HG03064 (cell line): ENCODE data around the gene XAB2.

Experiments used
- ATAC-seq: cut with Tn5 transposase; IDR thresholded peaks from one replicate; pipeline ENCODE4 v1.9.1; 2021; ENCODE audit warnings: low read depth; ENCODE audit not compliant: unreplicated experiment

XAB2 gene

DNA sequence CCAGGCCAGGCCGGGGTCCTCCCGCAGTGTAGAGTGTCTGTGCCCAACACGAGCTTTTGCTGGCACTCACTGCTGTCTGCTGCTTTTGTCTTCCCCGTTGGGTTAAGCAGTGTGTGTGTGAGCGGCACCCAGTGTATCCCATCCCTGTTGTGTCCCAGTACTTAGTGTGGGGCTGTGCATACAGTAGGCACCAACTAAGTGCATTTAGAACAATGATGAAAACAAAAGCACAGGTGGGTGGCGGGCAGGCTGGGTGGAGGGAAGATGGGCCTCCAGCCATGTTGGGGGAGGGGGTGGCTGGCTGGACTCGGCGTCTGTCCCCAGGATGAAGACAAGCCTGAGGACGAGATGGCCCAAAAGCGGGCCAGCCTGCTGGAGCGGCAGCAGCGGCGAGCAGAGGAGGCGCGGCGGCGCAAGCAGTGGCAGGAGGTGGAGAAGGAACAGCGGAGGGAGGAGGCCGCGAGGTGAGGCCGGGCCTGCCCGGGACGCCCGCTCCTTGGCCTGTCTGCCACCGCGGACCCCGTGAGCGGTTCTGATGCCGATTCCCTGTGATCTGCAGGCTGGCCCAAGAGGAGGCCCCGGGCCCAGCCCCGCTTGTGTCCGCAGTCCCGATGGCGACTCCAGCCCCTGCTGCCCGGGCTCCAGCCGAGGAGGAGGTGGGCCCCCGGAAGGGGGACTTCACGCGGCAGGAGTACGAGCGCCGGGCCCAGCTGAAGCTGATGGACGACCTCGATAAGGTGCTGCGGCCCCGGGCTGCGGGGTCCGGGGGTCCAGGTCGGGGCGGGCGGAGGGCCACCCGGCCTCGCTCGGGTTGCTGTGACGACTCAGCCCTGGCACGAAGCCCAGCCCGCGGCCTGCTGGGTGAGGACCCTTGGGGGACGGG lies 14.2 kb downstream of the XAB2 start:
- no peak for ATAC-seq

DNA sequence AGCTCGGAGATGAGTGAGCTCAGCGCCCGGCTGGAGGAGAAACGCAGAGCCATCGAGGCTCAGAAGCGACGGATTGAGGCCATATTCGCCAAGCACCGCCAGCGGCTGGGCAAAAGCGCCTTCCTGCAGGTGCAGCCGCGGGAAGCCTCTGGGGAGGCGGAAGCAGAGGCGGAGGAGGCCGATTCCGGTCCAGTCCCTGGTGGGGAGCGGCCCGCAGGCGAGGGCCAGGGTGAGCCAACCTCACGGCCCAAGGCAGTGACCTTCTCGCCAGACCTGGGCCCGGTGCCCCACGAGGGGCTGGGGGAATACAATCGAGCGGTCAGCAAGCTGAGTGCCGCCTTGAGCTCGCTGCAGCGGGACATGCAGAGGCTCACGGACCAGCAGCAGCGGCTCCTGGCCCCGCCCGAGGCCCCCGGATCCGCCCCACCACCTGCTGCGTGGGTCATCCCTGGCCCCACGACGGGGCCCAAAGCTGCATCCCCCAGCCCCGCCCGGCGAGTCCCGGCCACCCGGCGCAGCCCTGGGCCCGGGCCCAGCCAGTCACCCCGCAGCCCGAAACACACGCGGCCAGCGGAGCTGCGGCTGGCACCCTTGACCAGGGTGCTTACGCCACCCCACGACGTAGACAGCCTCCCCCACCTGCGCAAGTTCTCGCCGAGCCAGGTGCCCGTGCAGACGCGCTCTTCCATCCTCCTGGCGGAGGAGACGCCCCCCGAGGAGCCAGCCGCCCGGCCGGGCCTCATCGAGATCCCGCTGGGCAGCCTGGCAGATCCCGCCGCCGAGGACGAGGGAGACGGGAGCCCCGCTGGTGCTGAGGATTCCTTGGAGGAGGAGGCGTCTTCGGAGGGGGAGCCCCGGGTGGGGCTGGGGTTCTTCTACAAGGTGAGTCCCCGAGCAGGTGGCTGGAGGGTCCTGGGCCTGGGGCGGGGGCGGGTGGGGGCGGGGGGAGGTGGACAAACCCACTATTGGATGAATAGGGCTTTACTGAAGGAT lies 16.8 kb downstream of the XAB2 start:
- no peak for ATAC-seq

DNA sequence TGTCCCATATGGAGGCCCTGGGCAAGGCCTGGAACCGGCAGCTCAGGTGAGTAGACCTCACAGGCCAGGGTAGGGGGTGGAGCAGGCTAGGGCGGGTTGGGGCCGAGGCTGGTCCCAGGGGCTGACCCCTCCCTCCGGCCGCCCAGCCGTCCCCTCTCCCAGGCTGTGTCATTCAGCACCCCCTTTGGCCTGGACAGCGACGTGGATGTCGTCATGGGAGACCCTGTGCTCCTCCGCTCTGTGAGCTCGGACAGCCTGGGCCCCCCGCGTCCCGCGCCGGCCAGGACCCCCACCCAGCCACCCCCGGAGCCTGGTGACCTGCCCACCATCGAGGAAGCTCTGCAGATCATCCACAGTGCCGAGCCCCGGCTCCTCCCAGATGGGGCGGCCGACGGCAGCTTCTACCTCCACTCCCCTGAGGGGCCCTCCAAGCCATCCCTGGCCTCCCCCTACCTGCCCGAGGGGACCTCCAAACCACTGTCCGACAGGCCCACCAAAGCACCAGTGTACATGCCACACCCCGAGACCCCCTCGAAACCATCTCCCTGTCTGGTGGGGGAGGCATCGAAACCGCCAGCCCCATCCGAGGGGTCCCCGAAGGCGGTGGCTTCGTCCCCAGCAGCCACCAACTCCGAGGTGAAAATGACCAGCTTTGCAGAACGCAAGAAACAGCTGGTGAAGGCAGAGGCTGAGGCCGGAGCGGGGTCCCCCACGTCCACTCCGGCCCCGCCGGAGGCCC lies 17.6 kb downstream of the XAB2 start:
- ATAC-seq: no peak

DNA sequence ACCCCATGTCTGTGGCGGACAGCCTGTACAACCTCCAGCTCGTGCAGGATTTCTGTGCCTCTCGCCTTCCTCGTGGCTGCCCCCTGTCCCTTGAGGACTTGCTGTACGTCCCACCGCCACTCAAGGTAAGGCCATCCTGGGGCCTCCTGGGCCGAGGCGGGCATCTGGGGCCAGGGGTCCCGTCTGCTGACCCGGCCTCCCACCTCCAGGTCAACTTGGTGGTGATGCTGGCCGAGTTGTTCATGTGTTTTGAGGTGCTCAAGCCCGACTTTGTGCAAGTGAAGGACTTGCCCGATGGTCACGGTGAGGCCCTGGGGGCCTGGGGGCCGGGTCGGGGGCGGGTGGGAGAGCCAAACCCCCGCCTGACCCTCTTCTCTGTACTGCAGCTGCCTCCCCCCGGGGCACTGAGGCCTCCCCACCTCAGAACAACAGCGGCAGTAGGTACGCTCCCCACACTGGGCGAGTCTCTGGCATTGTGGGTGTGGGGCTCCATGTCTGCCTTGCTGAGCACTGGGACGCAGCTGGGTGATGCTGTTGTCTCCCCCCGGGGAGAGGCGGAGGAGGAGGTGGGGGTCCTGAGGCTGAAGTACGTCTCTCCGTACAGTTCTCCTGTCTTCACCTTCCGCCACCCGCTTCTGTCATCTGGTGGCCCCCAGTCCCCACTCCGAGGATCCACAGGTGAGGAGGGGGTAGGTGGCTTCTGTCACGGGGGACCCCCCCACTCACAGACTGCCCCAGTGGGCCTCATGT lies 18.7 kb downstream of the XAB2 start:
- no peak for ATAC-seq

DNA sequence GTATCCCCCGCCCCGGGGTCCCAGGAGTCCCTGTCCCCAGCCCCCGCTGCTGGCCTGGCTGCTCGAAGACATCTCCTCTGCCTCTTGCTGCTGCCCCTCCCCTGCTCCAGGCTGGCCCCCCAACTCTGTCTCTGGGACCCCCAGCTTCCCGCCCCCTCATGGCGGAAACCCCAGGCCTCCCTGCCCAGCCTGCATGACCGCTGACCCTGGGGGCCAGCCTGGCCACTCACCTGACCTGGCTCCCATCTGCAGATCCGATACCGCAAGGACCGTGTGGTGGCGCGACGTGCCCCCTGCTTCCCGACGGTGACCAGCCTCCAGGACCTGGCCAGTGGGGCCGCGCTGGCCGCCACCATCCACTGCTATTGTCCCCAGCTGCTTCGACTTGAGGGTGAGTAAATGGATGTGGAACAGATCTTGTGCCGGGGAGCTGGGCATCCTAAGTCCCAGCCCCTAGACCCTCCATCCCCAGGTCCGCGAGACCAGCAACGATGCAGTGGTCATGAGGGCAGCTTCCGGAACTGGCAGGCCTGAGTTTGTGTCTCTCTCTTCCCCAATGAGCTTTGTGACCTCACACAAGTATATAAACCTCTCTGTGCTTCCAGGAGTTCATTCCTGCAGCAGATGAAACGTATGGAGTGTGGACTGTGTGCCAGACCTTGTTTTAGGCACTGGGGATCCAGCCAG lies 21.3 kb downstream of the XAB2 start:
- ATAC-seq: no peak

DNA sequence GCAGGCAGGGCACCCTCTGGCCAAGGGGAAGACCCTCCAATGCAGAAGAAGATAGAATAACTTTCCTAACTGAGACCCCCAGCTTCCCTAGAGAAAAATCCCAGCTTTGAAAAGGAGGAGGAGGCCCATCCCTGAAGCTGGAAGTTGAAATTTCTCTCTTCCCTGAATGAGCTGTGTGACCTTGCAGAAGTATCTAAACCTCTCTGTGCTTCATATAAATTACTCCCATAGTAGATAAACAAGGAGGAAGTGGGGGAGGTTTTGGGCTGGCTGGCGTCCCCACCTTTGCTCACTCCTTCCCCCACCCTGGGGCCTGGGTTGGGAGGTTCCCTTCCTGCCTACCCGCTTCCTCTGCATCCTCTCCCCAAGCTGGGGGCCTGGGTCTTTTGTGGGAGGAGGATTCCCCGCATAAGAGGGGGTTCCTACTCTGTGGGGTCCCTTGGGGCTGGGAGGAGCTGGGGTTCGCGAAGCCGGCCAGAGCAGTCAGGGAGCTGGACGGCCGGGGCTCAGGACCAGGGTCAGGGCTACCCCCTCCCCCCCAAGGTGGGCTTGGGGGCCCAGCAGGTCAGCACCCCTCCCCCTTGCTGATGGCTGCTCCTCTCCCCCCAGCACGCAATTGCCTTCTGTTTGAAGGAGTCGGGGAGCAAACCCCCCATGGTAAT lies 22.0 kb downstream of the XAB2 start:
- ATAC-seq: no peak

DNA sequence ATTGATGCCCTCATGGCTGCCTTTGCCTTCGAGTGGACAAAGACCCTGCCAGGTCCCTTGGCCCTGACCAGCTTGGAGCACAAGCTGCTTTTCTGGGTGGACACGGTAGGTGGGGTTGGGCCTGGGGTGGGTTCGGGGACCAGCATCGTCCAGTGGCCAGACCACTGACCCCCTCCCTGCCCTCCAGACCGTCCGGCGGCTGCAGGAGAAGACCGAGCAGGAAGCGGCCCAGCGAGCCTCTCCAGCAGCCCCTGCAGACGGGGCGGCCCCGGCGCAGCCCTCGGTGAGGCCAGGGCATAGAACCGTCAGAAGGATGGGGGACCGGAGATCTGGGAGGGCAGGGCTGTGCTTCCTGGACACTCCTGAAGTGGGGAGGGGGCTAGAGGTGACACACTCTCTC lies 23.1 kb downstream of the XAB2 start:
- no peak for ATAC-seq

DNA sequence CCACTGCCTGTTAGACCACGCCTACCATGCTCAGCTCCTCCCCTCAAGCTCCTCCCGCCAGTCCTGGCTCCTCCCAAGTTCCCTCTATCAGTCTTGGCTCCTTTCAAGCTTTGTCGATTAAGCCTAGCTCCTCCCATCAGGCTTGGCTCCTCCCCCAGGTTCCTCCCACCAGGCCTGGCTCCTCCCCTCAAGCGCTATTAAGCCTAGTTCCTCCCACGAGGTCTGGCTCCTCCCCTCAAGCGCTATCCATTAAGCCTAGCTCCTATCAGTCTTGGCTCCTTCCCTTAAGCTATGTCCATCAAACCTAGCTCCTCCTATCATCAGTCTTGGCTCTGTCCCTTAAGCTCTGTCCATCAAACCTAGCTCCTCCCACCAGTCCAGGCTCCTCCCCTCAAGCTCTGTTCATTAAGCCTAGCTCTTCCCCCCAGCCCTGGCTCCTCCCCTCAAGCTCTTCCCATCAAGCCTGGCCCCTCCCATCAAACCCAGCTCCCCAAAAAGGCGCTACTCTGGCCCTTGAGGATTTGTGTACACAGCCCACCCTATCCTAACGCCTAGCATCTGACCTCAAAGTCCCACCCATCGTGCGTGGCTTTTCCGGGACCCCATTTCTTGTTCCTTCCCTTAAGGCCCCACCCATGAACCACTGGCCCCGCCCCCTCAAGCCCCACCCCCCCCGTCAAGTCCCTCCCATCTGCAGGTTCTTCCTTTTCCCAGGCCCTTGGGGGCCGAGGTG lies 23.7 kb downstream of the XAB2 start:
- ATAC-seq: no peak

DNA sequence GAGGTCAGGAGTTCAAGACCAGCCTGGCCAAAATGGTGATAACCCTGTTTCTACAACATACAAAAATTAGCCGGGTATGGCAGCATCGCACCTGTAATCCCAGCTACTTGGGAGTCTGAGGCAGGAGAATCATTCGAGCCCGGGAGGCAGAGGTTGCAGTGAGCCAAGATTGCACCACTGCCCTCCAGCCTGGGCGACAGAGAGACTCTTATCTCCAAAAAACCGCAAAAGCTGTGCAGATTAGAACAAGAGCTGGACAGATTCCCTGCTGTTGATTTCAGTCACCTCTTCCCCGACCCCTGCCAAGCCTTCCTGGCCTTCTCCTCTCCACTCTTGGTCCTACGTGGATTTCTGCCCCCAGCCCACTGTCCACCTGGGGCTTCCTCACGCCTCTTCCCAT lies 25.4 kb downstream of the XAB2 start:
- no peak for ATAC-seq

DNA sequence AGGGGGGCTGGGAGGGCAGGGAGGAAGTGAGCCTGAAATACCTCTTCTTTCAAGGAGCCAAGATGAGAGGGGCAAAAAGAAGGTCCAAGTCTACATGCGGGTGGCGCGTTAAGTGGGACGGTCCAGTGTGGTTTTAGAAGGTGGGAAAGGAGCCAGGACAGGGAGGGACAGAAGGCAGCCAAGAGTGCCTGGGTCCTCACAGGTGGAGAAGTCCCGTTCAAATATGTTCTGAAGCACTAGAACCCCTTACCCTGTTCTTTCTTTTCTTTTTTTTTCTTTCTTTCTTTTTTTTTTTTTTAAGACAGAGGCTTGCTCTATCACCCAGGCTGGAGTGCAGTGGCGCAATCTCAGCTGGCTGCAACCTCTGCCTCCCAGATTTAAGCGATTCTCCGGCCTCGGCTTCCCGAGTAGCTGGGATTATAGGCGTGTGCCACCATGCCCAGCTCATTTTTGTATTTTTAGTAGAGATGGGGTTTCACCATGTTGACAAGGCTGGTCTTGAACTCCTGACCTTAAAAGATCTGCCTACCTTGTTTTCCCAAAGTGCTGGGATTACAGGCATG lies 26.3 kb downstream of the XAB2 start:
- no peak for ATAC-seq

DNA sequence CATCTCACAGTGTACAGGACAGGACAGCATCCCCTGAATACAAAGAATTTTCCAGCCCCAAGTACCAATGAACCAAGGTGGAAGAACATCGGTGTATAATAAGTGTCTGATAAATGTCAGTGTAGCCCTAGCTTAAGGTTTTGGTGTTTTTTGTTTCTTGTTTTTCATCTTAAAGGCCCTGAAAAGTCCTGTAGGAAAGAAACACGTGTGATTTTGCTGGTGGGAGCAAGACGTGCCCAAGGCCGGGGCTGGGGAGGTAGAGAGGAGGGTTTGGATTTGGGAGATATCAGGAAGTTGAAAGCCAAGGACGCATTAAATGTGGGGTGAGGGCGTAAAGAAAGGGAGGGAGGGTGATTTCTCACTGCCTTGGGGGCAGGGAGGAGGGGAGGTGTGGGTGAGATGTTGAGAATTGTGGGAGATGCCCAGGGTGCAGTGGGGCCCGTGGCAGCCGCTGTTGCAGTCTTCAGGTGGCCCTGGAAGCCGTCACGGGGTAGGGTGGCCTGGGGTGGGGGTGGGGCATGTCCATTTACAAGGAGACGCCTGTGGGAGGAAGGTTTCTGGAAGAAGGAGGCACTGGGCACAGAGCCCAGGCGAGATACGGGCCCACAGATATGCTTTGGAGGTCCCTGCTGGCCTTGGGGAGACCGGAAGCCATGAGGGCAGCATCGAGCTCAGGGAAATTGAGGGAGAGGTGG lies 27.0 kb downstream of the XAB2 start:
- no peak for ATAC-seq

DNA sequence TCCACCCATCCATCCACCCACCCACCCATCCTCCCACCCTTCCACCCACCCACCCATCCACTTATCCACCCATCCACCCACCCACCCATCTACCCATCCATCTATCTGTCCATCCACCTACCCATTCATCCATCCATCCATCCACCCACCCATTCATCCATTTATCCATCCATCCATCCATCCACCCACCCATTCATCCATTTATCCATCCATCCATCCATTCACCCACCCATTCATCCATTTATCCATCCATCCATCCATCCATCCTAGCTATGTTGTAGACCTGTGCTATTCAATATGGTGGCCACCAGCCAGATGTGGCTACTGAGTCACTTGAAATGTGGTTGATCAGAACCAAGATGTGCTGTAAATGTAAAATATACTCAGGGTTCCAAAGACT lies 28.6 kb downstream of the XAB2 start:
- no peak for ATAC-seq

DNA sequence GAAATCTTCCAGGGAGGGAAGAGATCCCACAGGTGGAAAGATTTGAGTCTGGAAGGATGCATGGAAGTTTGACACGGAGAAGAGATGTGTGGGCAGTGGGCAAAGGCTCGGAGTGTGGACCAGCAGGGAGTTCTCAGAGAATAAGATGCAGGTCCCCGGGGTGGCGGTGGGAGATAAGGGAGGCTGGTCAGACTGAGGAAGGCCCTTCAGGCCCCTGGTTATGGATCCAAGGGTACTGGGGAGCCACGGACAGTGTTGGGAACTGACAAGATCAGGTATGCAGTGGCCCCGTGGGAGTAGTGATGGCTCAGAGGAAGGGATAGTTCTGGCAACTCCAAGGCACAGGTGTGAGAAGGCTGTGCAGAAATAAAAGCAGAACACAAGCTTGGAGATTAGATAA lies 31.2 kb downstream of the XAB2 start:
- ATAC-seq: no peak

DNA sequence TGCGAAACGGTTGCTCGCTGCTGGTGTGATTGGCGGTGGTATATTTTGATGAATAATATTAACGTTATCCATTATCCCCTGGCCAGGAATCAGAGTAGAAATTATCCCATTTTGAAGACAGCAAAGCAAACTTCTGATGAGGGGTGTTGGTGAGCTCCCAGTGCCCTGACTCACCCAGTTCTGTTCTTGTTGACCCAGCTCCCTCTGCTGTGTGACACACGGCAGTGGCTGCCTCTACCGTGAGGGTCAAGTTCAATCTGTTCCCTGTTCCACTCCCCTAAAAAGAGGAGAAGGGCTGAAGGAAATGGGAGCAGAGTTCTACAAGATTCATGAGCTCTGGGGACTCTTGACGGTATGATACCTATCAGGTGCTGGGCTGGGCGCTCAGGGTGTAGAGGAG lies 31.7 kb downstream of the XAB2 start:
- no peak for ATAC-seq

DNA sequence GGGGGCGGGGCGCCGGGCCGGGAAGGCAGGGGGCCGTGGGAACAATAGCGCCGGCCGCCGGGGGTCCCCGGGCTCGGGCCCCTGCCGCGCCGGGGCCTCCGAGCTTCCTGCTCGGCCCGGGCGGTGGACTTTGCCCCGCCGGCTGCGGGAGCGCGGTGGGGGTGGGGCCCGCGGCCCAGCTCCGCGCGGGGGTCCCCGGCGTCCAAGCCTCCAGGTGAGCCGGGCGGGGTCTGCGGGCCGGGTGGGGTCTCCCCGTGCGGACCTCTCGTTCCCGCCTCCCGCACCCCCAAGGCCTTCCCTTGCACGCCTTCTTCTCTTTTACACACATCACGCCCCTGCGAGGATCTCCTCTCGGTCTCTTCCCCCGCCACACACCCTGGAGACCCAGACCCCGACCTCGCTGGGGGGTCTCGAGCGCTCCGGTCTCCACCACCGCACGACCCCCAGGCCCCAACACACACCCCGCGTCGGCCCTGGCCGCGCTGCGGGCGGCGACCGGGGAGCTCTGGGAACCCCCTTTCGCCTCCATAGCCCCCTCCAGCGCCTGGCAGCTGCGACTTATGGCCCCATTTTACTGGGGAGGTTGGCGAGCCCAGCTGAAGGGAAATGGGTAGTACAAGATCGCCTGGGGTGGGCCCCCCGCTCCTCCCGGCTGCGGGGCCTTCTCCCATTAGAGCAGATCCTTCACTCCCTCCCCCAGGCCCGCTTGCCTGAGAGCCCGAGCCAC lies 33.0 kb downstream of the XAB2 start:
- ATAC-seq: no peak

DNA sequence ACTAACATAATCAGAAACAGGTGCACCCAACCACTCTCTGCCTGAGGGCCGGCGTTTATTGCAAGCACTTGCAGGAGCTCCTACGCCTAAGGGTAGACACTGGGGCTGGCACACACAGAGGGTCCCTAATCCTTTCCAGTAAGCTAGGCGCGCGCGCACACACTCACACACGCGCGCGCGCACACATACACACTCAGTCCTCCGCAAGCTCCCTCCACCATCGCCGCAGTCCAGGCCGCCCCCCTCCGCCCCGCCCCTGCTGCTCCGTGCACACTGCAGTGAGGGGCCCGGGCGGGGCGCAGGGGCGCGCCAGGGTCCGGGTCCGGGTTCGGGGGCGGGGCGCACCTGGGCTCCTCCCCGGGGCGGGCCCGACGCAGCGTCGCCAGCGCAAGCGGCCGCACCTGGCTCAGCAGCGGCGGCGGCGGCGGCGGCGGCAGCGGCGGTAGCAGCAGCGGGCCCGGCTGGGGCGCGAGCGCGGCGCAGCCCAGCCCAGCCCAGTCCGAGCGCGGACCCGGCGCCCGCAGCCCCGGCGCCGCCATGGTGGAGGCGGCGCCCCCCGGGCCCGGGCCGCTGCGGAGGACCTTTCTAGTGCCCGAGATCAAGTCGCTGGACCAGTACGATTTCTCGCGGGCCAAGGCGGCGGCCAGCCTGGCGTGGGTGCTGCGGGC lies 33.7 kb downstream of the XAB2 start, which contains the start of gene CAMSAP3:
Gene CAMSAP3, plus strand, starts transcription at position 398 of the 668 bp plus-strand sequence. Its CDS starts 140 bp downstream, at position 538.
- no peak for ATAC-seq
